Activated T-helper 2 cell treated with anti-CD3 and anti-CD28 coated beads, Interferon-gamma antibody, Interleukin-2, Interleukin-4, amounts not matched to agents 10 μg/mL and 5 μg/mL and 100 μg/mL, durations not matched to agents 14 hours and 24 hours and 36 hours (primary cell): ENCODE data around the gene ATP1A4. TPM values are rescaled to one million over a fixed set of nuclear protein-coding genes. Genes with fewer than 3 reads are reported as not detected.
A peak's percentile ranks its signal among the peaks of the same experiment; 100 is the strongest.

Source experiments
- DNase-seq: peaks from one replicate; pipeline ENCODE4 v3.0.0; 2021; ENCODE audit warnings: low spot score
- H3K27ac Mint-ChIP-seq: one replicate; pipeline ENCODE4 v1.8.0; 2021; ENCODE audit warnings: mixed read lengths
- H3K27me3 Mint-ChIP-seq: one replicate; pipeline ENCODE4 v1.8.0; 2021; ENCODE audit warnings: low read depth, mixed read lengths
- H3K36me3 Mint-ChIP-seq: one replicate; pipeline ENCODE4 v1.8.0; 2021; ENCODE audit warnings: low read depth, mixed read lengths
- H3K4me1 Mint-ChIP-seq: one replicate; pipeline ENCODE4 v1.8.0; 2021; ENCODE audit warnings: low read depth, mixed read lengths
- H3K4me3 Mint-ChIP-seq: one replicate; pipeline ENCODE4 v1.8.0; 2021; ENCODE audit warnings: low read depth, mild to moderate bottlenecking, moderate library complexity, mixed read lengths
- H3K9me3 Mint-ChIP-seq: one replicate; pipeline ENCODE4 v1.8.0; 2021; ENCODE audit warnings: mixed read lengths
- intact Hi-C: fragments of 100-400 bp; cut with micrococcal nuclease; formaldehyde crosslinking; loops from one replicate; pipeline ENCODE4 v1.15.1; 2023
- total RNA-seq: library from RNA; stranded (reverse); gene quantifications from 2 replicates; pipeline ENCODE4 v1.2.3, GENCODE V29; 2022

The ATP1A4 gene
- total RNA-seq, 1 donor from 2014 or later = 0.55 TPM

DNA sequence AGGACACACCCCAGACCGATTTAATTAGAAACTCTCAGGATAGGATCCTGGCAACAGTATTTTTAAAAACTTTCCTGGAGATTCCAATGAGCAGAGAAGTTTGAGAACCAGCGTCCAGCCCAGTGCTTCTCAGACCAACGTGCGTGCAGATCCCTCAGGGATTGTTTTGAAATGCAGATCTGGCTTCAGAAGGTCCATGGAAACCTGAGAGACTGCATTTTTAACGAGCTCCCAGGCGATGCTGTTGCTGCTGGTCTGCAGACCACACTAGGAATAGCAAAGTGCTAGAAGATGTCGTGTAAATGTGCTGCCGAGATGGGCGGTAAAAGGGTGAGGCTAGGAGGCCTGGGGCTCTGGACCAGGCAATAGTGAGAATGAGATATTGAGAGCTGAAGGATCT lies 20.6 kb downstream of the ATP1A4 start:
- H3K27ac Mint-ChIP-seq = no peak overlapping the region
- no peak for DNase-seq
- H3K4me1 Mint-ChIP-seq = peaks cover 13% of the 10 kb centered on the region
- H3K27me3 Mint-ChIP-seq = peaks cover 13% of the 10 kb centered on the region
- no peaks in the 10 kb centered on the region for H3K36me3 Mint-ChIP-seq
- intact Hi-C loops = no loop called here
- H3K4me3 Mint-ChIP-seq = no peak overlapping the region
- no peaks in the 10 kb centered on the region for H3K9me3 Mint-ChIP-seq

DNA sequence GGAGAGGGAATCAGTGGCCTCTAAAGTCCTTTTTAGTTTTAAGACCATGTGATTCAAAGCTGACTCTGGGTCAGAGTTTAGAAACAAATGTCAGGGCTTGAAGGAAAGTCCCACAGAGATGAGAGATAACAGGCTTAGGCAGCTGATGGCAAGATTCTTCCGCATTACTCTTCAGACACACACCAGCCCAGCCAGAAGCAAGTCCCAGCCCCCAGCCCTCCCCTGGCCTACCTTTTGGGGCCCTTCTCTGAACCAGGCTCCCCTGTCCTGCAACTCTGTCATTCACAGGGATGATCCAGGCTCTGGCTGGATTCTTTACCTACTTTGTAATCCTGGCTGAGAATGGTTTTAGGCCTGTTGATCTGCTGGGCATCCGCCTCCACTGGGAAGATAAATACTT lies 25.8 kb downstream of the ATP1A4 start:
- DNase-seq = no peak
- Mint-ChIP-seq H3K9me3 (no peaks in the 10 kb centered on the region), H3K36me3 (no peaks in the 10 kb centered on the region), H3K27me3 (peaks cover 24% of the 10 kb centered on the region), H3K4me1 (peaks cover 5% of the 10 kb centered on the region), H3K27ac (no peak overlapping the region), H3K4me3 (no peak overlapping the region)
- intact Hi-C loops = no loop called here

DNA sequence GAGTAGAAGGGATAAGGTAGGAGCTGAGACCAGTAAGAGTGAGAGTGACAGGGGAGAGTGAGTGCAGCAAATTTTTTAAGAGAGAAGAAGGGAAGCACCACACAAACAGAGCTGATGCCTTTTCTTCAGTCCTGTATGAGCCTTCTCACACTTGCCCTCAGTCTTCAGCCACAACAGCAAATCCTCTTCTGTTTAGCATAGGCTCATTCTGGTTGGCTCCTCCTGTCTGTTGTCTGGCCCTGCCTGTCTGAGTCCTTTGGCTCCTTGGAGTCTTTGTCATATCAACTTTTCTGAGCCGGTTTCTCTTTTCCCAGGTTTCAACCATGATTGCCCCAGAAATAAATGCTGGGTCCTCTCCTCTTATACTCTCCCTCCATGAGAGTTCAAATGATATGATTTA lies 26.3 kb downstream of the ATP1A4 start:
- no peak overlapping the region for H3K27ac Mint-ChIP-seq
- no peak overlapping the region for H3K4me3 Mint-ChIP-seq
- H3K27me3 Mint-ChIP-seq = peaks cover 24% of the 10 kb centered on the region
- H3K4me1 Mint-ChIP-seq = peaks cover 5% of the 10 kb centered on the region
- no peaks in the 10 kb centered on the region for H3K9me3 Mint-ChIP-seq
- DNase-seq = no peak
- intact Hi-C loops = no loop called here
- no peaks in the 10 kb centered on the region for H3K36me3 Mint-ChIP-seq

DNA sequence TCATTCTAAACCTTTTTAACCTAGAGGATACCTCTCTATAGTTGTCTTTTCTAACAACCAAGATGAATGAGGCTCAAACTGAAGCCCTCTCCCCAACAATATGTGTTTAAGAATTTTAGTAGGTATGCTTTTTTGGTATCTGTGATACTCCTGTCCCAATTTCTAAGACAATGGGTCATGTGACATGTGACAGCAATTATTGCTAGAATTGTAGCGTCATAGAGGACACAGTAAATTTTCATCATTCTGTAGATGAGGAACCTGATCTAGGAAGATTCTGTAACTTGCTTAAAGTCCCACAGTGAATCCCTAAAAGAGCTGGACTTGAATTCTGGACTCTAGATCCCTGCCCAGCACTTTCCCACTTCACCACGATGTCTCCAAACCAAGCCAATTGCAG lies 27.3 kb downstream of the ATP1A4 start:
- intact Hi-C loops = no loop called here
- Mint-ChIP-seq H3K27ac (no peak overlapping the region), H3K27me3 (peaks cover 19% of the 10 kb centered on the region), H3K36me3 (no peaks in the 10 kb centered on the region), H3K9me3 (no peaks in the 10 kb centered on the region), H3K4me3 (no peak overlapping the region), H3K4me1 (peaks cover 5% of the 10 kb centered on the region)
- no peak for DNase-seq

DNA sequence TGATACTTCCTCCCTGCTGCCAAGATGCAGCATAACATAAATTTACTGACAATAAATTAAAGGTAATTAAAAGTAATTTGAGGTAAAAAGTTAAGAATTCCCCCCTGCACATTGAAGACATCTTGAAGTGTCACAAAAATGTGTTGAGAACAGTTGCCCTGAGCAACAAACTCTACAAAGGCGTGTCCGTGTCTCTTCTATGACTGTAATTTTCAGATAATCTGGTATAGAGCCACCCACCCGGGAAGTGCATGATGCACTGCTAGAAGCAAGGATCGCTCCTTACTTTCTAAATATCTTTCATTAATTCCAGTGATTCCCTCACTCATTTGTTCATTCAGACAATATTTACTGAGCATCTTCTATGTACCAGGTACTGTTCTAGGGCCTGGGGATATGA lies 27.9 kb downstream of the ATP1A4 start:
- peaks cover 5% of the 10 kb centered on the region for H3K4me1 Mint-ChIP-seq

DNA sequence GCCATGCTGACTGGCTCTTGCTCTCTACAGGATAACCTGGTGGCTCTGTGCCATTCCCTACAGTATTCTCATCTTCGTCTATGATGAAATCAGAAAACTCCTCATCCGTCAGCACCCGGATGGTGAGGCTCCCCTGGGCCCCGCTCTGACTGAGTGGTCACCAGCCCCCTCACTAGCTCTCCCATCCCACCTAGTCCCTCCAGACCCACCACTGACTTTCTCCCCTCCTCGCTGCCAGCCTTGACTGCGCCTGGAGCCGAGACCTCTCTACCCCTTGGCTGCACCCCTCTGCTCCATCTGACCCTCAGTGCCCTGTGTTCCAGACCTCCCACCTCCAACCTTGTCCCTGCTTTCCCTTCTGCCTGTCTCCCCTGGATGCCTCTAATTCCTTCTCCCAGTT lies 34.8 kb downstream of the ATP1A4 start:
- Mint-ChIP-seq H3K36me3 (no peaks in the 10 kb centered on the region), H3K9me3 (no peaks in the 10 kb centered on the region)
- intact Hi-C loops = no loop called here

More for the DNA sequence above, 27.9 kb downstream of the ATP1A4 start:
- no peak for DNase-seq
- no peak overlapping the region for H3K4me3 Mint-ChIP-seq
- no peaks in the 10 kb centered on the region for H3K36me3 Mint-ChIP-seq
- H3K27ac Mint-ChIP-seq = no peak overlapping the region
- peaks cover 19% of the 10 kb centered on the region for H3K27me3 Mint-ChIP-seq
- intact Hi-C loops = no loop called here
- H3K9me3 Mint-ChIP-seq = no peaks in the 10 kb centered on the region

DNA sequence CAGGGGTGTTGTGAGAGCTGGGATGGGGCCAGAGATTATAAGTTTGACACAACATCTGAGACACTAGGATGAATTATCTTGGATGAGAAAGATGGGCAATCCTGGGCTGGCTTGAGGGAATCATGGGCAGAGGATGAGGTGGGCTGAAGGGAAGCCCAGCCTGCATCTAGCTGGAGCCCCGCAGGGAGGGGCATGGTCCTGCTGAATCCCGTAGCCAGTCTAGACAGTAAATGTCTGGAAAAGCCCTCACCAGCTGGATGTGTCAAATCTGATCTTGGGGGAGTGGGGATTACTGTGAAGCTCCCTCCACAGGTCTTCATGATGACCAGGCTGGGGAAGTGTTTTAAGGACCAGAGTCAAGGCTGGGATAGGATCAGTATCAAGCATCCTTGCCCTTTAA lies 35.3 kb downstream of the ATP1A4 start:
- Mint-ChIP-seq H3K27ac (no peak overlapping the region), H3K9me3 (no peaks in the 10 kb centered on the region), H3K4me1 (no peaks in the 10 kb centered on the region), H3K36me3 (no peaks in the 10 kb centered on the region), H3K27me3 (peaks cover 8% of the 10 kb centered on the region), H3K4me3 (no peak overlapping the region)
- DNase-seq = no peak
- intact Hi-C loops = no loop called here

More for the DNA sequence above, 34.8 kb downstream of the ATP1A4 start:
- no peak for DNase-seq
- H3K27ac Mint-ChIP-seq = no peak overlapping the region
- H3K27me3 Mint-ChIP-seq = peaks cover 10% of the 10 kb centered on the region
- no peaks in the 10 kb centered on the region for H3K4me1 Mint-ChIP-seq
- H3K4me3 Mint-ChIP-seq = no peak overlapping the region

DNA sequence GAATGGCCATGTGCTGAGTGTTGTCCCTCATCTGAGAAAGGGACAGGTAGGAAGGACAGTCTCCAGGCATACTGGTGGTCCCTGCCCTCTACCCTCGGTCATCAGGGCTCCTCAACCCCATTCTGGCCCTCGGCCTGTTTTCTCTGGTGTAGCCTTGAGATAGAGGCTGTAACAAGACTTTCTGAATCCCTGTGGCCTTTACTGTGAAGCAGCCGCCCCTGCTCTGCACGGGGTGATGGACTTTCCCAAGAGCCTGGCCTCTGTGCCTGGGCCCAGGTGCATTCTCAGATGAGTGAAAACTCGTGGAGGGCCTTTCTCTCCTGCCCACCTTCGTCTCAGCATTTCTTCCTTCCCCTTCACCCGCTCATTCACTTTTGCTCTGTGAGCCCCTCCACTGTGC lies 36.0 kb downstream of the ATP1A4 start:
- intact Hi-C loops = no loop called here
- Mint-ChIP-seq H3K27ac (no peak overlapping the region), H3K36me3 (no peaks in the 10 kb centered on the region), H3K9me3 (no peaks in the 10 kb centered on the region), H3K4me1 (no peaks in the 10 kb centered on the region), H3K27me3 (peaks cover 5% of the 10 kb centered on the region), H3K4me3 (no peak overlapping the region)
- no peak for DNase-seq

DNA sequence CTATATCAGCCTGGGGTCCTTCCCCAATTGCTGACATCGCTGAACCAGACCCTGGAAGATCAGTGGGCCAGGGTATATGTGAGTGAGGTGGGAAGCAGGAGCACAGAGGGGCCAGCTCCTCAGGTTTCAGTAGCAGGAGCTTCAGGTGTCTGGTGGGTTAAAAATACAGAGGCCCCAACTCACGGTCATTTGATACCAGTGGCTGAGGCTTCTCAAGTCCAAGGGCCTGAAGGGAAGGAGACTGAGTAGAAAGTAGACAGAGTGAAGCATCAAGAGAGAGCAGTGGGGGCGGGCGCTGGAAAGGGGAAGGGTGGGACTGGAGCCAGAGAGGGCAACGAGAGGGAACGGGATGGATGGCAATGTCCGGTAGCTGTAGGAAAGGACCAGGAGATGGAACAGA lies 36.9 kb downstream of the ATP1A4 start:
- Mint-ChIP-seq H3K9me3 (no peaks in the 10 kb centered on the region), H3K4me1 (no peaks in the 10 kb centered on the region), H3K27ac (no peak overlapping the region), H3K27me3 (peaks cover 5% of the 10 kb centered on the region), H3K4me3 (no peak overlapping the region), H3K36me3 (no peaks in the 10 kb centered on the region)
- intact Hi-C loops = no loop called here
- no peak for DNase-seq

DNA sequence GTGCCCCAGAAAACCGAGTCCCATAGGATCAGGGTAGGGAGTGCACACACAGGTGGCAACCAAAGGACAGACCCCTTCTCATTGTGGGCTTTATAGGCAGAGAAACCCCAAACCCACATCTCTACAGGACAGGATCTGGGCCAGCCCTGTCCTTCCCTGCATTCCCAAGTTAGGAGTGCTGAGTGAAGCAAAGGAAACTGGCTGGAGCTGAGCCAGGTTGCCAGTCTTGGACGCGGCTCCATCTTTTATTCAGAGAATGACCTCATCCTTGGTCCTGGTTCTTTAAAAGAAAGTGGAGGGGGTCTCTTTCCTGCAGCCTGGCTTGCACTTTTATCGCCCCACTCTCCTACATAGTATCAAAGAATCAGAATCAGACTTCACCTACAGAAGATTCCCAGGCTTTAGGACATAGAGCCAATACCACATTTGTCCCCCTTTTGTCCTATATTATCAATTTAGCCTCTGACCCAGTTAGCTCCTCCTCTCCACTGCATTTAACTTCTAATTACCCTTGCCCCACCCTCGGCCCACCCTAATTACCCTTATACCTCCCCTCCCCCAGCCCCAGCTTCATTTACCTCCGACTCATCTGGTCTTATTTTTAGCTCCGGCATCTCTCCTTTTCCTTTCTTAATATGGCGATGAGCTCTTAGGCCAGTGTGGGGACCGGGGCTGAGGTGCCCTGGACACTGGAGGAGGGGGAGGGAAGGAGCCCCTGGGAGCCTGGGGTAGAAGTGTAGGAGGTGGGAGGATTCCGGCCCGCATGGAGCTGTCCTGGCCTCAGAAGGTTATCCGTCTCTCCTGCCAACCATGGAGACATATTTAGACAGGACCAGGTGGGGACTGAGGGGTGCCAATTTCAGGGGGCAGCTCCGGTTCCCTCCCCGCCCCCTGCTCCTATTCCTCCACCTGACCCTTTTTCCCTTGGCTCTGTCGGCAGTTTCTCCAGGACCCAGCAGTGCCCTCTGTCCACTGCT lies 38.5 kb downstream of the ATP1A4 start, which contains the start of gene CASQ1:
Gene CASQ1 (plus strand): TSS at position 927 of the 977 bp plus-strand sequence. CDS start 177 bp downstream, outside the sequence.
- no peak within 1 kb of the TSS for H3K27ac Mint-ChIP-seq
- no peaks in the 10 kb centered on the region for H3K9me3 Mint-ChIP-seq
- H3K36me3 Mint-ChIP-seq = no peaks in the 10 kb centered on the region
- H3K4me3 Mint-ChIP-seq = no peak within 1 kb of the TSS
- intact Hi-C loops = no loop called here
- peaks cover 5% of the 10 kb centered on the region for H3K27me3 Mint-ChIP-seq
- no peak for DNase-seq
- H3K4me1 Mint-ChIP-seq = no peaks in the 10 kb centered on the region

DNA sequence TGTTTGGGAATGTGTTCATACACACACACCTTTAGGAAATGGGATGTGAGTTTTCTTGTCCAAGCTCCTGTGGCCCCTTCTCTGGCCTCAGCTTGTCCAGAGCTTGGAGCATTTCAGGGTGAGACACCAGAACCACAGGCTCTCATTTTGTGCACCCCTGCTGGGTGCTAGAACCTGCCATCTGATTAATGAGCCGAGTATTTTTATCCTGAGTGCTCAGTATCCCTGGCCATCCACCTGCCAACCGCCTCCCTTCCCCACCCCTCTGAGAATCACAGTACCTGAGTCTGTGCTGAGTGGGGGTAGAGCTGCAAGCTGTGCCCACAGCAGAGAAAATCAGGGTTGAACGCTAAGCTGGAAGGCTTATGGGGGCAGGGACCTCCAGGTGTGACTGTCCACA lies 40.4 kb downstream of the ATP1A4 start:
- Mint-ChIP-seq H3K4me3 (no peak overlapping the region), H3K9me3 (no peaks in the 10 kb centered on the region), H3K4me1 (no peaks in the 10 kb centered on the region), H3K27me3 (no peaks in the 10 kb centered on the region), H3K36me3 (no peaks in the 10 kb centered on the region), H3K27ac (no peak overlapping the region)
- no peak for DNase-seq
- intact Hi-C loops = loop anchor here (2.0 kb wide), 1 partner anchor 99 kb away; no protein-coding TSS in a partner anchor

DNA sequence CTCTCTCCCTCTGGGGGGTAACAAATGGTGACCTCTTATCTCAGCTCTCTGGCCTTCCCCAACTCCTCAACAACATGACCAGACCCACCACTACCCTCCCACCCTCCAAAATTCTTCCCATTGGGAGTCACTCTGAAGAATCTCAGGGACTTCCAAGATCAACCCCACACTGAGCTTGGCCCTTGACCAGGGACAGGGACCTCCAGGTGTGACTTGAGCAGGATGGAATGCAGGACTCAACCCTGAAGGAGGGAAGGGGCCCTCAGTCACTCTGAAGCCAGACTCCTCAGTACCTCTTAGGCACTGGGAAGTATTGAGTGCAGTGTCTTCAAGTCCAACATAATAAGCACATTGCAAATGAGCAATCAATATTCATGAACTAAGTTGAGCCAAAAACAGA lies 40.8 kb downstream of the ATP1A4 start:
- intact Hi-C loops = loop anchor here (2.0 kb wide), 1 partner anchor 99 kb away; no protein-coding TSS in a partner anchor

DNA sequence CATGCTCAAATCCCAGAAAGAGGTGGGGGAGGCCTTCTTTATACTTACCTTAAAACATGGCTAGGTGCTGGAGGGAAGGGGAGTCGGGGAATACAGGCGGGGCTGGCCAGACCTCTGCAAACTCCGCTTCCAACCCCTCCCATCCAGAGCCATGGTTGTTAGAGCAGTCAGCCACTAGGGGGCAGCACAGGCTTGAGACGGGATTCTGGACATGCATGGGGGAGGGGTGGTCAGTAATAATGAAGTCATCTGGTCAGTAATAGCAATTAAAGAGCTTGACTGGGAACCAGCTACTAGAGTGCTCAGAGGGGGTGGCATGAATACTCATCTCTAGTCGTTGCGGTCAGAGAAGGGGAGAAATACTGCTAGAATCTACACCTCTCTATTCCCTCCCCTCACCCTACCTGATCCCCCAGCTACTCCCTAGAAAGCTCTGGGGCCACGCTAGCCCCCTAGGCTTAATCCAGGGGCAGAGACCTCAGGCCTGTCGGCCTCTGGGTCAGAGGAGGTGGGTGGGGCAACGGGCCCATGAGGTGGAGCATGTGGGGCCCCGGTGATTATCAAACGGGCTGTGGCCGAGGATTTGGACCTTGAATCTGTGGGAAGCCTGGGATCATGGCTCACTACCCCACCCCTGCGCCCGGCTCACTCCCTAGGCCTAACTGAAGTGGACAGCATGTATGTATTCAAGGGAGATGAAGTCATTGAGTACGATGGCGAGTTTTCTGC lies 41.9 kb downstream of the ATP1A4 start:
- H3K27me3 Mint-ChIP-seq = no peaks in the 10 kb centered on the region
- intact Hi-C loops = loop anchor here (1.0 to 2.0 kb wide), 3 partner anchors 59 to 183 kb away; no protein-coding TSS in a partner anchor
- H3K4me1 Mint-ChIP-seq = no peaks in the 10 kb centered on the region
- no peaks in the 10 kb centered on the region for H3K36me3 Mint-ChIP-seq
- no peak overlapping the region for H3K27ac Mint-ChIP-seq
- peak; percentile 60 for DNase-seq
- H3K4me3 Mint-ChIP-seq = no peak overlapping the region
- no peaks in the 10 kb centered on the region for H3K9me3 Mint-ChIP-seq

More for the DNA sequence above, 40.8 kb downstream of the ATP1A4 start:
- H3K27ac Mint-ChIP-seq = no peak overlapping the region
- DNase-seq = no peak
- H3K4me1 Mint-ChIP-seq = no peaks in the 10 kb centered on the region
- H3K27me3 Mint-ChIP-seq = no peaks in the 10 kb centered on the region
- H3K9me3 Mint-ChIP-seq = no peaks in the 10 kb centered on the region
- H3K4me3 Mint-ChIP-seq = no peak overlapping the region
- H3K36me3 Mint-ChIP-seq = no peaks in the 10 kb centered on the region
